ENCODE results near the gene CGN. TPM values are rescaled to one million over a fixed set of nuclear protein-coding genes. Genes with fewer than 3 reads are reported as not detected.

Gene CGN
- total RNA-seq, 1 donor from 2014 or later = 2.0 TPM

- H3K4me1 Mint-ChIP-seq (ENCODE audit: low read depth, unreplicated experiment) = peaks cover 8% of the 10 kb centered on the region
- no peak overlapping the region for H3K4me3 Mint-ChIP-seq (ENCODE audit: unreplicated experiment)
- H3K27me3 Mint-ChIP-seq (ENCODE audit: unreplicated experiment) = peaks cover 2% of the 10 kb centered on the region
- DNase-seq = no peak
- peaks cover 7% of the 10 kb centered on the region for H3K36me3 Mint-ChIP-seq (ENCODE audit: unreplicated experiment)
- TF ChIP-seq CTCF (IDR thresholded peaks at IDR 0.05; ENCODE audit: partially characterized antibody, unreplicated experiment) = no peak
- no peak overlapping the region for H3K27ac Mint-ChIP-seq (ENCODE audit: unreplicated experiment)
- H3K9me3 Mint-ChIP-seq (ENCODE audit: unreplicated experiment) = peaks cover 3% of the 10 kb centered on the region
Observed at GRCh38 chr1:151585622-151586021, 74.4 kb downstream of the CGN start.

Small RNA genes lying within 50 kb of the gene (microRNA-seq; reads per million reads assigned to microRNA genes)
- not detected for gene MIR554 (ENCODE audit: unreplicated experiment)

Other genes with a start within 250 kb of the CGN start
- gene ZNF687, start 229.1 kb upstream of the CGN start, total RNA-seq (ENCODE audit: unreplicated experiment) = 34.4 TPM
- 68.7 TPM for gene PI4KB, start 184.0 kb upstream of the CGN start, total RNA-seq (ENCODE audit: unreplicated experiment)
- 64.4 TPM for gene RFX5, start 164.1 kb upstream of the CGN start, total RNA-seq (ENCODE audit: unreplicated experiment)
- gene SELENBP1, start 138.7 kb upstream of the CGN start, total RNA-seq (ENCODE audit: unreplicated experiment) = 2.9 TPM
- 234 TPM for gene PSMB4, start 111.8 kb upstream of the CGN start, total RNA-seq (ENCODE audit: unreplicated experiment)
- 146 TPM for gene POGZ, start 51.9 kb upstream of the CGN start, total RNA-seq (ENCODE audit: unreplicated experiment)
- 7.0 TPM for gene TUFT1, start 28.9 kb downstream of the CGN start, total RNA-seq (ENCODE audit: unreplicated experiment)
- 39.3 TPM for gene SNX27, start 100.7 kb downstream of the CGN start, total RNA-seq (ENCODE audit: unreplicated experiment)
- 274 TPM for gene CELF3, start 205.4 kb downstream of the CGN start, total RNA-seq (ENCODE audit: unreplicated experiment)
- gene RIIAD1, start 210.1 kb downstream of the CGN start, total RNA-seq (ENCODE audit: unreplicated experiment) = 3.8 TPM